ENCODE results near the gene RFPL3.
A peak's percentile ranks its signal among the peaks of the same experiment; 100 is the strongest.
"Not testable (repeated sequence)": the region's sequence is repeated elsewhere in the genome, so short reads cannot be mapped to it uniquely, and the experiment has no call there.

The RFPL3 gene

GRCh38 chr22:32328306-32329201 is 29.1 kb upstream of the RFPL3 start:
- Histone ChIP-seq H3K4me3 (no peak overlapping the region), H3K27ac (no peak overlapping the region)

- no peak overlapping the region for H3K27ac ChIP-seq
- H3K4me3 ChIP-seq: no peak overlapping the region
These were observed 28.4 kb upstream of the RFPL3 start for GRCh38 chr22:32329202-32329645.

GRCh38 chr22:32331236-32331917 is 26.3 kb upstream of the RFPL3 start:
- Histone ChIP-seq H3K27ac (peak overlapping the region in 3 of 21 experiments; percentile 4 to 61 (median 58)), H3K4me3 (no peak overlapping the region)

- no peak overlapping the region for H3K4me3 ChIP-seq
- peak overlapping the region in 3 of 21 experiments; percentile 4 to 61 (median 58) for H3K27ac ChIP-seq
These were observed 25.5 kb upstream of the RFPL3 start for GRCh38 chr22:32331918-32332725.

GRCh38 chr22:32333141-32333768 is 24.4 kb upstream of the RFPL3 start:
- no peak overlapping the region for H3K27ac ChIP-seq
- no peak overlapping the region for H3K4me3 ChIP-seq

- no peak overlapping the region for H3K4me3 ChIP-seq
These were observed 23.7 kb upstream of the RFPL3 start for GRCh38 chr22:32333769-32334659.

GRCh38 chr22:32334660-32335365 is 22.9 kb upstream of the RFPL3 start:
- H3K4me3 ChIP-seq: no peak overlapping the region
- no peak overlapping the region for H3K27ac ChIP-seq

More at GRCh38 chr22:32333769-32334659, 23.7 kb upstream of the RFPL3 start:
- no peak overlapping the region for H3K27ac ChIP-seq

GRCh38 chr22:32335471-32335870 is 22.2 kb upstream of the RFPL3 start:
- H3K27ac ChIP-seq: no peak overlapping the region
- no peak overlapping the region for H3K4me3 ChIP-seq

- H3K27ac ChIP-seq: no peak overlapping the region
- no peak overlapping the region for H3K4me3 ChIP-seq
These were observed 21.5 kb upstream of the RFPL3 start for GRCh38 chr22:32336121-32336603.

GRCh38 chr22:32336771-32337424 is 20.8 kb upstream of the RFPL3 start:
- no peak overlapping the region for H3K4me3 ChIP-seq
- H3K27ac ChIP-seq: peak overlapping the region in 1 of 21 experiments; percentile 31

- H3K4me3 ChIP-seq, H3K27ac ChIP-seq: not testable (repeated sequence)
These were observed 20.2 kb upstream of the RFPL3 start for GRCh38 chr22:32337425-32337824.

- H3K4me3 ChIP-seq: no peak overlapping the region
- H3K27ac ChIP-seq: no peak overlapping the region
These were observed 18.9 kb upstream of the RFPL3 start for GRCh38 chr22:32338757-32339156.

- no peak overlapping the region for H3K4me3 ChIP-seq
These were observed 18.3 kb upstream of the RFPL3 start for GRCh38 chr22:32339190-32340012.

GRCh38 chr22:32340411-32340810 is 17.3 kb upstream of the RFPL3 start:
- Histone ChIP-seq H3K4me3 (no peak overlapping the region), H3K27ac (no peak overlapping the region)

More at GRCh38 chr22:32339190-32340012, 18.3 kb upstream of the RFPL3 start:
- no peak overlapping the region for H3K27ac ChIP-seq

- Histone ChIP-seq H3K4me3 (no peak overlapping the region), H3K27ac (no peak overlapping the region)
These were observed 16.4 kb upstream of the RFPL3 start for GRCh38 chr22:32341122-32341740.

- no peak overlapping the region for H3K4me3 ChIP-seq
- no peak overlapping the region for H3K27ac ChIP-seq
These were observed 14.7 kb upstream of the RFPL3 start for GRCh38 chr22:32342977-32343376.
